ENCODE results near the gene MYL10. TPM values are rescaled to one million over a fixed set of nuclear protein-coding genes. Genes with fewer than 3 reads are reported as not detected.

MYL10 gene
- total RNA-seq, 2 donors from 2014 or later = not detected

GRCh38 chr7:101597941-101598340 lies 31.2 kb downstream of the MYL10 start:
- Histone ChIP-seq H3K9me3 (no peaks in the 10 kb centered on the region), H3K27me3 (replicated peaks; ENCODE audit: insufficient read depth) (no peaks in the 10 kb centered on the region), H3K4me3 (no peak overlapping the region), H3K4me1 (ENCODE audit: control insufficient read depth in 1 of 2, low read depth in 2 of 2) (peaks cover 4 to 12% of the 10 kb centered on the region in 2 donors), H3K36me3 (no peaks in the 10 kb centered on the region), H3K27ac (no peak overlapping the region)
- no peak for TF ChIP-seq CTCF (IDR thresholded peaks at IDR 0.05)
- no peak for DNase-seq (ENCODE audit: low spot score)
- ATAC-seq (ENCODE audit: insufficient number of reproducible peaks, low FRiP score, low read depth) = no peak

- no peaks in the 10 kb centered on the region for H3K36me3 ChIP-seq
- no peak overlapping the region for H3K4me3 ChIP-seq
- ATAC-seq (ENCODE audit: insufficient number of reproducible peaks, low FRiP score, low read depth) (no peak), DNase-seq (ENCODE audit: low spot score) (no peak)
- no peak for TF ChIP-seq CTCF (IDR thresholded peaks at IDR 0.05)
- H3K4me1 ChIP-seq (ENCODE audit: control insufficient read depth in 1 of 2, low read depth in 2 of 2) = peaks cover 0 to 1% of the 10 kb centered on the region in 2 donors
- H3K27ac ChIP-seq = no peak overlapping the region
- no peaks in the 10 kb centered on the region for H3K27me3 ChIP-seq (replicated peaks; ENCODE audit: insufficient read depth)
- no peaks in the 10 kb centered on the region for H3K9me3 ChIP-seq
Observed at GRCh38 chr7:101596898-101597297, 32.2 kb downstream of the MYL10 start.

GRCh38 chr7:101595766-101596537 lies 33.1 kb downstream of the MYL10 start:
- no peaks in the 10 kb centered on the region for H3K36me3 ChIP-seq
- no peak overlapping the region for H3K27ac ChIP-seq
- ATAC-seq (ENCODE audit: insufficient number of reproducible peaks, low FRiP score, low read depth) = no peak
- TF ChIP-seq CTCF (IDR thresholded peaks at IDR 0.05) = no peak
- H3K4me1 ChIP-seq (ENCODE audit: control insufficient read depth in 1 of 2, low read depth in 2 of 2) = no peaks in the 10 kb centered on the region
- H3K4me3 ChIP-seq = no peak overlapping the region
- DNase-seq (ENCODE audit: low spot score) = no peak
- H3K9me3 ChIP-seq = no peaks in the 10 kb centered on the region
- H3K27me3 ChIP-seq (replicated peaks; ENCODE audit: insufficient read depth) = no peaks in the 10 kb centered on the region

- H3K36me3 ChIP-seq = no peaks in the 10 kb centered on the region
- no peaks in the 10 kb centered on the region for H3K9me3 ChIP-seq
- TF ChIP-seq CTCF (IDR thresholded peaks at IDR 0.05) = no peak
- H3K27ac ChIP-seq = no peak overlapping the region
- no peaks in the 10 kb centered on the region for H3K27me3 ChIP-seq (replicated peaks; ENCODE audit: insufficient read depth)
- H3K4me1 ChIP-seq (ENCODE audit: control insufficient read depth in 1 of 2, low read depth in 2 of 2) = no peaks in the 10 kb centered on the region
- ATAC-seq (ENCODE audit: insufficient number of reproducible peaks, low FRiP score, low read depth) = no peak
- DNase-seq (ENCODE audit: low spot score) = no peak
- H3K4me3 ChIP-seq = no peak overlapping the region
Observed at GRCh38 chr7:101595246-101595645, 33.9 kb downstream of the MYL10 start.

- no peaks in the 10 kb centered on the region for H3K9me3 ChIP-seq
- no peak for DNase-seq (ENCODE audit: low spot score)
- ATAC-seq (ENCODE audit: insufficient number of reproducible peaks, low FRiP score, low read depth) = no peak
- no peak overlapping the region for H3K4me3 ChIP-seq
- no peak overlapping the region for H3K27ac ChIP-seq
- no peaks in the 10 kb centered on the region for H3K4me1 ChIP-seq (ENCODE audit: control insufficient read depth in 1 of 2, low read depth in 2 of 2)
- no peak for TF ChIP-seq CTCF (IDR thresholded peaks at IDR 0.05)
- H3K36me3 ChIP-seq = no peaks in the 10 kb centered on the region
- no peaks in the 10 kb centered on the region for H3K27me3 ChIP-seq (replicated peaks; ENCODE audit: insufficient read depth)
Observed at GRCh38 chr7:101594790-101595189, 34.3 kb downstream of the MYL10 start.
